HG03108 (cell line): Measurements from ENCODE around the gene BLNK.
A peak's percentile ranks its signal among the peaks of the same experiment; 100 is the strongest.
"Not testable (repeated sequence)": the region's sequence is repeated elsewhere in the genome, so short reads cannot be mapped to it uniquely, and the experiment has no call there.

Source experiments
- ATAC-seq: cut with Tn5 transposase; IDR thresholded peaks from one replicate; pipeline ENCODE4 v1.9.1; 2021; ENCODE audit warnings: moderate library complexity; ENCODE audit not compliant: unreplicated experiment

The BLNK gene

DNA sequence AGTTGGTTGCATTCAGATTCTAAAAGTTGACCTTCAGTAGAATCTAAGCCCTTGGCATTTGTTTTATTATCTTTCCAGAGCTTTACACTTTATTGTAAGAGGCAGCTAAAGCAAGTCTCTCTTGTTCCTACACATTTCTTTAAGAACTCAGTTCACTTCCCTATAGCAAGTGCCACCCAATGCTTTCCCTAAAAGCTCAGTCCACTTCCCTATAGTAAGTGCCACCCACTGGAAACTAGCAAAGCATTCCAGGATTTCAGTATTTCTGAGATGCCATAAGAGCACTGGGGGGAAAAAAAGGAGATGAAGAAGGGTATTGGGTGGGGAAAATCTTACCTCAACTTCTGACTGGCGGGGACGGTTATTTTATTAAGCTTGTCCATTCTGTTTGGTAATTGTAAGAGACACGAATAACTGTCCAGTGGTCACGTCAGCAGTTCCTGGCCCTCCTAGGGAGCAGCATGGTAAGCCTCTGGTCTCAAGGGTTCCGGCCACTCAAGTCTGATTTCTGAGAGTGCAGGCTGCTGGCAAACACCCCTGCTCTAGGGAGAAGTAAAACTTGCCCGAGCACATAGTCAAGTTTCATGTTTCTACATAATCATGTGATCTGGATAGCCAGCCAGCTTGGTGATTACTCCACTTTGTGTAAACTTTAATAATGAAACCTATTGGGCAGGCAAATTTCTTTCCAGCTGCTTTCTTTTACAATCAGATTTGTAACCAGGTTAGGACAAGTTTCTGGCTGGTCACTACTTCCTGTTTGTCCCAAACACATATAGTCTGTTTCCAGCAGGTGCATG is at the start of gene BLNK:
Gene BLNK (minus strand): TSS at position 554 of the 800 bp plus-strand sequence. CDS start 171 bp downstream, at position 383.
- ATAC-seq, result peak; percentile 65

DNA sequence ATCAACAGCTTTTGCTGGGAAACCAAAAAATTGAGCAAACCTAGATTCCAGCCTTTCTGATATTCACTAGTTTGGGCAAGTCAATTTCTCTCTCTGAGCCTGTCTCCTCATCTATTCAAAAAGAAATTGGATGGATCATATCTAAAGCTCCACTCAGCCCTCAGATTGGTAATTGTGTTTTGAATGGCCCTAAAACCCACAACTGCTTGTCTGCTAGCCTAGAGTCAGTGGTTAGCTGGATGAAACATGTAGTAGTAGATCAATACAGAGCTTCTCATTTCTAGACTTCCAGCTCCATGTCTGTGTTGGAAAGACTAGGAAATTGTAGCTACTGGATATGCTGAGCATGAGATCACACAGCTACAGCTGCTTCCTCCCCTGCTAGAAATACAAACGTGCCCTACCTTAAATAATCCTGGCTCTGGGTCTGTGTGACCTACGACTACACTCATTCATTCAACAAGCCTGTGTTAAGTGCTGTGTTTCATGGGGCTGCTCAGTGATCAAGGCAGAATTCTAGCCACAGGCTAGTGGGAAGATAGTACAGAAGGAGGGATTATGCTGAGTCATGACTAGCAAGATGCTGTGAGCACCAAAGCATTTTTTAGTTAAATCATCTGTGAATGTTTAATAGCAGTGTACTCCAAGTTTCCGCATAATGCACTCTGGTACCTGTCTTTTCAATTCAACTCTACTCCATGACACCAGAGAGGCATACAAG is 48.5 kb upstream of the BLNK start:
- no peak for ATAC-seq

DNA sequence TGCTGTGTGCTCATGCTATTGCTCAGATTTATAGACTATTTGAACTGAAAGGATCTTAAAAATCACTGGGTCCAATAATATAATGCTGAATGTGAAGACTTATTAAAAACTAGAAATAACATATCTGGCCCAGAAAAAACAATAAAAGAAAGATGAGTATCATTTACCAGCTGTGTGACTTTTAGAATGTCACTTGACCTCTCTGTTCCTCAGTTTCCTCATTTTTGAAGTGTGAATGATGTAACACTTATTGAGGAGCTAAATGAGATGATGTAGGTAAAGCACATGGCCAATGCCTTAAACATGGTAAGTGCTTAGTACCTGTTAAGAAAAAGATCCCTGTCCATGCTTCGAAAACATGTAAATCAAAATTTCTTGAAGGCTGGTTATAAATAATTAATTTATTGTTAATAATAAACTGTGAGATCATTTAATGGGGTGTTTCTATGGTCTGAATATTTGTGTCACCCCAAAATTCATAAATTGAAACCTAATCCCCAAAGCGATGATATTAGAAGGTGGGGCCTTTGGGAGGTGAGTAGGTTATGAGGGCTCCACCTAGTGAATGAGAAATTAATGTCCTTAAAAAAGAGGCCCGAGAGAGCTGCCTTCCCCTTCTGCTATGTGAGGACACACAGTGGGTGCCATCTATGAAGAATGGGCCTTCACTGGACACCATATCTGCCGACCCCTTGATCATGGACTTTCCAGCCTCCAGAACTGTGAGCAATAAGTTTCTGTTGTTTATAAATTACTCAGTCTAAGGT is 45.9 kb upstream of the BLNK start:
- no peak for ATAC-seq

DNA sequence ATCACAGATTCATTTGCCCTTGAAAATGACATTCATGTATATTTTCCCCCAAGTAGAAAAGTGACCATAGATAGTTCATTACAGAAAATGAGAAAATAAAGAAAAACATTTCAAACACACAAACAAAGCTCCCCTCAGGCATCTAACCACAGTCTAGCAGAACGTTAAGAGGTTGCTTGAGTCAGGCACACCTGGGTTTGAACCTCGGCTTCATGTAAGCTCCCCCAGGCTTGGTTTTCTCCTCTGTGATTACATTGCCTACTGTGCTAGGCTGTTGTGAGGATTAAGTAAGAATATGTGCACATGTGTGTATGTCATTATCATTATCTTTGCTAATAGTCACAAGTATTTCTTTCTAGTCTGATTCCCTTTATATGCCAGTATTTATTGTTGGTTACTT is 42.0 kb upstream of the BLNK start:
- ATAC-seq, result no peak

DNA sequence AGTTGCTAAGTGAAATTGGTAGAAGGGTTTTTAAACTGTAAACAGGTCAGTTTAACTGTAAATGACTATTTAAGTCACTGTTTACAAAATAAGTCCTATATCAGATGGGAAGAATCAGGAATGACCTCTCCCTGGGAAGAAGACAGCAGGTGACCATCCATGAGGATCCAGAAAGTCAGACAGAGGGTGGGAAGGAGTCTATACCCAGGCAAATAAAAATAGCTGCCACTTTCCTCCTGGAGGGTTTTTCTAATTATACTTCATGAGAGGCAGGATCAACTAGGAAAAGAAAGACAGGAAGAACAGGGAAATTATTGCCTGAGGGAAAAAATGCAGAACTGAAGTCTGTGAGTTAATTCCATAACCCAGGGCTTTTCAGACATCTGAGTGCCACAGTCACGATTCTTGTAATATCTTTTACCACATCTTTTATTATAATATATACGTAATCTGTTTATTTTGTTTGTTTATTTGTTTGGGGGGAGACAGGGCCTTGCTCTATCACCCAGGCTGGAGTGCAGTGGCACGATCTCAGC is 39.9 kb upstream of the BLNK start:
- no peak for ATAC-seq

DNA sequence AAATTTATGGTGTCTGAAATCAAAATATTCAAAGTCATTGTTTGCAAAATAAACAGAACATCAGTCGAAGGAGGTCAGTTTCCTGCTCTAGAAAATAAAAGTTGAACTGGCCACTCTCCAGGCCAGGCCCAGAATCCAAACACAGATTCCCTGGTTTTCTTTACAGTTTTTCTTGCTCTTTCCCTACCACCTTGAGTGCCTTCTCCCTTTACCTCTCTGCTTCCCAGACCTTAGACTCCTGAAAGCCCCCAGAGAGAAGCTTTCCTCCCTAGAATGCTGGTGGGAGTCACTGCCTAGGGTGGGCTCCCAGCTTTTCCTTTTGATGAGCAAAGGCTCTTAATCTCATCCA is 38.9 kb upstream of the BLNK start:
- ATAC-seq, result no peak

DNA sequence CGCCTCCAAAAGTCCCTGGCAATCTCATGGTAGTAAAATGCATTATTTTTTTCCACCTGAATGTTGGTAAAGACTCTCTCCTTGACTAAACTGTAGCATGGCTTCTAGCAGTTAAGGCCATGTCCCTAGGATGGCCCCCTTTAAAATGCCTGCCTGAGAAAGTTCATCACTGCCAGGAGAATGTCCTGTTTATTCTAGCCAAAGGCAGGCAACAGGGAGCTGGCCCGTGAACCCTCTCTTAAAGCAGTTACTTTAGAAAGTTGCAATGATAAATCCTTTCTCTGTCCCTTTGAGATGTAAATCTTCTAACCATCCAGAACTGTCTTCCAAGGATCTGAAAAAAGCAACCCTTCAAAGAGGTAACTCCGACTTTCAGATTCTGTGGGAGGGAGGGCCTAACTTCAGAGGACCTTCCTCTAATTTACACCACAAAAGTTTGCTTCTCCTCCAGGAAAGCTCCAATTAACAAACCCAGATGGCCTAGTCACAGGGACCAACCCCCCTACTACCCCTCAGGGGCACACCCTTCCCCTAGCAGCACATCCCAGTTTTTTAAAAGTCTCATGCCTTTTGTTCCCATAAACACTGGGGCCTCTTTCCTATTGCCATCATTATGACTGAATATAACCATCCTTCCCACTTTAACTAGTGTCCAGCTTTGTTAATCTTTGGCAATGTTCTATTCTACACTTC is 38.4 kb upstream of the BLNK start:
- no peak for ATAC-seq

DNA sequence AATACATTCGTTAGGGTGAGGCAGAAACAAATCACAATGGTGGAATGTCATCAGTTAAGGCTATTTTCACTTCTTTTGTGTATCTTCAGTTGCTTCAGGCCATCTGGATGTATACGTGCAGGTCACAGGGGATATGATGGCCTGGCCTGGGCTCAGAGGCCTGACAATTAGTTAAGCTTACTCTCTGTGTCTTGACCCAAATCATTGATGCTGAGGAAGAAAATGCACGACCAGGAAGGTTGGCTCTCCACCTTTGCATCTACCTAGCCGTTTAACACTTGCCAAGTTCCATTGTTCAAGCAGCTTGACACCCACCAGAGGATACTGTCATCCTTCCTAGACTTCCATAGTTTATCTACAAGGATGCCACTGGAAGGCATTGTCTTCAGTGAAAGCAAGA is 37.5 kb upstream of the BLNK start:
- ATAC-seq, result not testable (repeated sequence)

DNA sequence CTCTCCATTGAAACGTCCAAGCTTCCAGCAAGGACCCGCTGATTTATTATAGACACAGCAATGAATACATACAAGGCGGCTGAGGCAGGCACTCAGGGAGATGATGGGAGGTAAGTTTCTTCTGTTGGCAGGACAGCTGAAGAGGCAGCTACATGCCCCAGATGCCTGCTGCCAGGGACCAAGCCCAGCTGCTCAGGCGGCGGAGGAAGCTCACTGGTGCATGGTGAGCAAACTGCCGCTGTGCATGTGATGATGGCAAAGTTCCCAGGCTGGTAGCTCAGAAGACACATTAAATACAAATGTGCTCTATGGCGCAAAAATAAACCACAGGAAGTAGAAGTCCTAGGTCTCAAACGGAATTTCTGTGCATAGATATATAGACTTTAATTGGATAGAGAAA is 35.1 kb upstream of the BLNK start:
- no peak for ATAC-seq

DNA sequence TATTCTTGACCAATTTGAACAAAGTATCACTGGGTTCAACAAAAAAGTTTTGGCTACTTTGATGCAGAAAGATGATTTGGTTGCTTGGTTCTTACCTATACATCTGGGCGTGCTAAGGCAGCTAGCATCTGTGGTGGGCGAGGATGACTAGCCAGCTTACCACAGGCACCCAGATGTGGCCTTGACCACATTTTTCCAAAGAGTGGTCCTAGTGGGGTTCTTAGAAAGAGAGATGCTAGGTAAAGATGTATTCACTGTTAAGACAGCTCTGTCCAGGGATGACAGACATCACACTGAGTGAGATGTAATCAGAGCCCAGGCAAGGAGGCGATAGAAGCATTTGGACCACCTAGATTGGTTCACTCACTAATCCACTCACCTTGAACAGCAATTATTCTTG is 33.6 kb upstream of the BLNK start:
- no peak for ATAC-seq

DNA sequence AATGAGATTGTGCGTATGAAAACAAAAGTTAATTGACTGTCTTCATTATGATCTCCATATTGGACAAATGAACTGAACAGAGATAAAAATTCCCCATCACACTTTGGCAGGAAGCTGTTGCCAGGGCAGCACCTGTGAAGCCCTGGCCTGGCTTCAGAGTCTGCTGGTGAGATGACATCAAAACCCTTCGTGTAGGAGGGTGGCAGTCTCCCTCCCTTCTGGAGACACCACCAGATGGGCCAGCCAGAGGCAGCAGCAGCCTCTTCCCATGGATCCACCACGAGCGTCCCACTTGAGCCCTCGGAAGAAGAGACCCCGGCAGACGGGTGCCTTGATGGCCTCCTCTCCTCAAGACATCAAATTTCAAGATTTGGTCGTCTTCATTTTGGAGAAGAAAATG is 32.9 kb upstream of the BLNK start, which contains the start of gene DNTT:
Gene DNTT (plus strand): TSS at position 205 of the 400 bp plus-strand sequence. CDS start 64 bp downstream, at position 269.
- no peak for ATAC-seq

DNA sequence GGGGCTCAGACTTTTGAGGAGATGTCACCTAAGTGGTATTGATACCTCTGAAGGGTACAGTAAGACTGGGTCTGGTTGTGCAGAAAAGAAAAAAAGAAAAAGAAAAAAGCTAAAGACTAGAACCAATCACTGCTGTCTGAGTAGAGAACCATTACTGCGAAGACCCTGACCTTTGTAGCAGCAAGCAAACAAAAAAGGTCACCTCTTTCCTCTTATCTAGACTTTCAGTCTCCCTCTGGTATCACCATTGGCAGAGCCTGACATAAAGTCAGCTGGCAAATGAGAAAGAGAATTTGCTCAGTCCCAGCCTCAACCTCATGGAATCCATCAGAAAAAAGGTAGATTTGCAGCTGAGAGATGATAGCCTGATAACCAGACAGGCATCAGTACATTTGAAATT is 30.2 kb upstream of the BLNK start:
- no peak for ATAC-seq

DNA sequence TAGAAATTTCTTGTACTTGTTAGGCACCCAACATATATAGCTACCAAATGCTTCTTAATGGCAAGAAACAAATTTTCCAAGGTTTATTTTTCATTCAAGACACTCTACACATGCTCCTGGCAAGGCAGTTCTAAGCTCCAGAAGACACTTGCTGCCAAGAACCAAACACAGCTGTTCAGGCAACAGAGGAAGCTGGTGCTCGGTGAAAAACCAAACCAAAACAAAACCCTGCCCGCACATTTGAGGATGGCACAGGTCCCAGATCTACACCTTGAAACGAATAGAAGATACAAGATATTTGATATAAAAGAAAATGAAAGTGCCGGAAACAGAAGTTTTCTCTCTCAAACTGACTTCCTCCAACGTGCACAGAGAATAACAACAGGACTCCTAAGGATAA is 28.0 kb upstream of the BLNK start:
- no peak for ATAC-seq

DNA sequence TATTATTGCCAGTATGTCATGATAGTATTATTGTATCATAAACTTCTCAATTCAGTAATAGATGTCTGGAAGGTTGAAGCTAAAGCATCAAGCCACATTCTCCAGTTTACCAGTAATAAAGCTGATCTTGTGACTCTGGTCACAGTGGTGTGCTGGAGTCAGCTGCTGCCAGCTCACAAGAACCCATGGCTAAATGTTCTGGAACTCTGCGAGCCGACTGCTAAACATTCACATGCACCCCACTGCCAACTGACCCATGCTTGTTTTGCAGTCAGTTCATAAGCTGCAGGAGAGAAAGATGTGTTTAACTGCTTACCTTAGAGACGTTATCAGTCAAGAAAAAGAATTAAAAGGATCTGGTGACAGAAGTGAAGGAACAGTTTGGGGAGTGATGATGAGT is 27.0 kb upstream of the BLNK start:
- ATAC-seq, result no peak

DNA sequence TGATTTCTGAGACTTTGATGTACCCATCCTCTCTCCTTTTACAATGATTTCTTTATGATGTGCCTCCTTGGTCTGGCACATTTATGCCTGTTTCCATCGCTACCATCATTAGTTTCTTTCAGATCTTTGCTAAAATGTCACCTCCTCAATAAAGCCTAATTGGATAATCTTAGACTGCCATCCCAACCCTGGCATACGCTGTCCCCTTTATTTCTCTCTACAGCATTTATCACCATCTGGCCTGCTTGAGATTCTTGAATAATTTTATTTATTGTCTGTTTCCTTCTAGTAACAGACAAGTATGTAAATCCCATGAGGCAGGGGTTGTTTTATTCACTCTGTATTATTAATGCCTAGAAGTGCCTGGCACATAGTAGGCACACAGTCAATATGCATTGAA is 26.1 kb upstream of the BLNK start:
- no peak for ATAC-seq

DNA sequence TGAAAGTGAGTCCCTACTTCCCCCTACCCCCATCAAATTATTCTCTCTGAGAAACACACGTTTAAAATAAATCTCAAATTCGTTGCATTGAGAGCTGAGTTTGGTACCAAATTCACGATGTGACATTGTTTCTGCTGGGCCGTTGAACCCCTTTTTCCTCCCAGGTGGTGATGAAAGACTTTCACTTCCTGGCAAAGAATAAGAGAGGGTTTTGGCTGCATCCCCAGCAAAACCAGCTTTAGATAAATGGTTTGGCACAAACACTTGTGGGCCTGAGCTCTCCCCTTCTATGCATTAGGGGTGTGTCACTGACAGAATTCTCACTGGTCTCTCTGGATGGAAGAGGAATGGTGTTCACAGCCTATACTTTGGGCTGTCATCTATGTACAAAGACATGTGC is 24.1 kb upstream of the BLNK start:
- ATAC-seq, result no peak

DNA sequence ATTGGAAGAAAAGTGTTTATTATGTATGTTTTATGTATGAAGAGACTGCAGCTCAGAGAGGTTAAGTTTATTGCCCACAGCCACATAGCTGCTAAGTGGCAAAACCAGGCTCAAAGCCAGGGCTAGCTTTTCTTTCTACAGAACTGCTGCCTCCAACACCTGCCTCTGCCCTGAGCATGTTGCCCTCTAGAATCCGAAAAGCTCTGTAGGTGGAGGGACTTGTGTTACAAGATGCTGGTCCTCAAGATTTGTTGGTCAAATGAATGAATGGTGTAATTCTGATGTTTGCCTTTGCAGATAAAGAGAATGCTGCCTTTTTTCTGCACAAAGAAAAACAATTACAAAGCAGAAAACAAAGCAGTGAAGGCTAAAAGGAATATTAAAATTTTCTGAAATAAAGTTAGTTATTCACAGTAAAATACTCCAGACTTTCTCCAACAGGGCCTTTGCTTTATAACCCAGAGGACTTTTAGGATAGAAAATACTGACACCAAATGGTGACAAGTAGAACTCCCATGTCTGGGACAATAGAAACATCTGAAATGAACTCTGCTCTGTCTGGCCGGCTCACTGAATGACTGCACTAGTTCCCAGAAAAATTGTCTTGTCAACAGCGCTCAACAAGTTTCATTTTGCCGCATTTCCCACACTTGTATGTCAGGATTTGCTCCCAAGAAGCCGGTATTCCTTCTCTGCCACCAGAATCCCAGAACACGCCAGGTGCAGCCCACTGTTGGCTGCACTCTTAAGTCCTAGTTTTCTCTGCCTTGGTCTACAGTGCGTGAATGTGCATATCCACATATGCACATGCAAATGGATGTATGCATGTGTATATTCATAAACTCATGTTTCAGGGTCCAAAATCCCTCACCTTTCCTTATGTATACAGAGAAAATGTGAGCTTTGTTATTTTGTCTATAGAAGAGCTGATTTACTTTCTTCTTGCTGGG is 21.9 kb upstream of the BLNK start:
- ATAC-seq, result no peak

DNA sequence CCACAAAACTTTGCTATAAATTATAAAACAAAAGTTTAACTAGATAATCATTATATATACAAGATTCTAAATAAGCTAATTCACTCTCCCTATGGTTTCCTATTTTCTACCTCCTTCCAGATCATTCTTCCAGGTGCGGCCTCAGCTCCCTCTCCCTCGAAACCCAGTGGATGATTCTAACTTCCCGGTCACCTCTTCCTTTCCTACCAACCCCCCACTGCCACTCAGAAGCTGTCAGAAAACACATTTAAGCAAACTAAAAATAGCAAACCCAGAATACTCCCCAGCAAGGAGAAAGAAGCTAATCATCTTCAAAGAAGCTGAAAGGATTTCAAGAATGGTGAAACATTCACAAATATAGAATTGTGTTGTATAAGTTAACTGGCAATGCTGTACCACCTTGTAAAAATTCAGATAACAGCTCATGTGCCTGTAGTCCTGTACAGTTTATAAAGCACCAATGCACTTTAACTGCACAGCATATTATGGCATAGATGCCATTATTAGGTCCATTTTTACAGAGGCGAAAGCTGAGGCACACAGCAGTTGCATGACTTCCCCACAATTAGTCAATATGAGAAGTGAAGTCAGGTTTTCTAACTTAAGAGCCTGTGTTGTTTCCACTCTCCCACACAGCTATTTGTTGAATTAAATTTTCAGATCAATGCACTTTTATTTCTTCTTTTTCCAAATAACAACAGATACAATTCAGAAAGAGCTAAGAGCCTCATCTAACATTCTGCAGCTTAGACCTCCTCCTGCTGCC is 19.2 kb upstream of the BLNK start:
- ATAC-seq, result no peak
